ENCODE measurements around the gene FGF12.

Gene FGF12

DNA sequence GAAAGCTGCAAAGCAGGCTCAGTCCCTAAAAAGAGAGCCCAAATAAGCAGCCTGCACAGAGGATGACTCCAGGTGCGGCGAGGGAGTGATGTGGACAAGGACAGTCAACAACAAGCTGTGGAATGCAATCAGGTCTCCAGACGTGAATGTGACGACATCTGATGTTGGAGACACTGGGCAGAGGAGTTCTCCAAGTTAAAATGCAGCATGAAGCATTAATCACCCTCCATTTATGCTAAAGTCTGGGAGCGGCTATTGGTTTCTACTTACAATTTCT lies 316.7 kb downstream of the FGF12 start:
- no peak overlapping the region for H3K4me2 ChIP-seq (ENCODE audit: low read length)
- H2AFZ ChIP-seq (ENCODE audit: low read length), result no peak overlapping the region
- no peaks in the 10 kb centered on the region for H3K4me1 ChIP-seq (ENCODE audit: insufficient read depth, low read length, severe bottlenecking)
- no peaks in the 10 kb centered on the region for H3F3A ChIP-seq (ENCODE audit: insufficient read depth, low read length)
- H3K9ac ChIP-seq (ENCODE audit: low read length), result no peak overlapping the region
- no peak overlapping the region for H3K27ac ChIP-seq (ENCODE audit: low read depth, low read length, poor library complexity, severe bottlenecking)
- no peaks in the 10 kb centered on the region for H3K79me2 ChIP-seq (ENCODE audit: insufficient read depth, low read length)
- H3K9me2 ChIP-seq (ENCODE audit: low read depth, low read length), result no peaks in the 10 kb centered on the region
- H3K4me3 ChIP-seq (ENCODE audit: low read depth, low read length, poor library complexity, severe bottlenecking), result no peak overlapping the region
- H3K36me3 ChIP-seq (ENCODE audit: insufficient read depth, low read length), result no peaks in the 10 kb centered on the region
- no peaks in the 10 kb centered on the region; the same call in 1 of the 2 replicates for H4K20me1 ChIP-seq (ENCODE audit: insufficient read depth, low read length)
- no peaks in the 10 kb centered on the region for H3K9me3 ChIP-seq (ENCODE audit: low read length)
- no peak for TF ChIP-seq EZH2 (IDR thresholded peaks at IDR 0.05; ENCODE audit: borderline replicate concordance, low read length)
- TF ChIP-seq, protein P1, sequence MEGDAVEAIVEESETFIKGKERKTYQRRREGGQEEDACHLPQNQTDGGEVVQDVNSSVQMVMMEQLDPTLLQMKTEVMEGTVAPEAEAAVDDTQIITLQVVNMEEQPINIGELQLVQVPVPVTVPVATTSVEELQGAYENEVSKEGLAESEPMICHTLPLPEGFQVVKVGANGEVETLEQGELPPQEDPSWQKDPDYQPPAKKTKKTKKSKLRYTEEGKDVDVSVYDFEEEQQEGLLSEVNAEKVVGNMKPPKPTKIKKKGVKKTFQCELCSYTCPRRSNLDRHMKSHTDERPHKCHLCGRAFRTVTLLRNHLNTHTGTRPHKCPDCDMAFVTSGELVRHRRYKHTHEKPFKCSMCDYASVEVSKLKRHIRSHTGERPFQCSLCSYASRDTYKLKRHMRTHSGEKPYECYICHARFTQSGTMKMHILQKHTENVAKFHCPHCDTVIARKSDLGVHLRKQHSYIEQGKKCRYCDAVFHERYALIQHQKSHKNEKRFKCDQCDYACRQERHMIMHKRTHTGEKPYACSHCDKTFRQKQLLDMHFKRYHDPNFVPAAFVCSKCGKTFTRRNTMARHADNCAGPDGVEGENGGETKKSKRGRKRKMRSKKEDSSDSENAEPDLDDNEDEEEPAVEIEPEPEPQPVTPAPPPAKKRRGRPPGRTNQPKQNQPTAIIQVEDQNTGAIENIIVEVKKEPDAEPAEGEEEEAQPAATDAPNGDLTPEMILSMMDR (IDR thresholded peaks at IDR 0.05; ENCODE audit: low read length), result no peak
- no peaks in the 10 kb centered on the region for H3K27me3 ChIP-seq (ENCODE audit: insufficient read depth, low read length)

DNA sequence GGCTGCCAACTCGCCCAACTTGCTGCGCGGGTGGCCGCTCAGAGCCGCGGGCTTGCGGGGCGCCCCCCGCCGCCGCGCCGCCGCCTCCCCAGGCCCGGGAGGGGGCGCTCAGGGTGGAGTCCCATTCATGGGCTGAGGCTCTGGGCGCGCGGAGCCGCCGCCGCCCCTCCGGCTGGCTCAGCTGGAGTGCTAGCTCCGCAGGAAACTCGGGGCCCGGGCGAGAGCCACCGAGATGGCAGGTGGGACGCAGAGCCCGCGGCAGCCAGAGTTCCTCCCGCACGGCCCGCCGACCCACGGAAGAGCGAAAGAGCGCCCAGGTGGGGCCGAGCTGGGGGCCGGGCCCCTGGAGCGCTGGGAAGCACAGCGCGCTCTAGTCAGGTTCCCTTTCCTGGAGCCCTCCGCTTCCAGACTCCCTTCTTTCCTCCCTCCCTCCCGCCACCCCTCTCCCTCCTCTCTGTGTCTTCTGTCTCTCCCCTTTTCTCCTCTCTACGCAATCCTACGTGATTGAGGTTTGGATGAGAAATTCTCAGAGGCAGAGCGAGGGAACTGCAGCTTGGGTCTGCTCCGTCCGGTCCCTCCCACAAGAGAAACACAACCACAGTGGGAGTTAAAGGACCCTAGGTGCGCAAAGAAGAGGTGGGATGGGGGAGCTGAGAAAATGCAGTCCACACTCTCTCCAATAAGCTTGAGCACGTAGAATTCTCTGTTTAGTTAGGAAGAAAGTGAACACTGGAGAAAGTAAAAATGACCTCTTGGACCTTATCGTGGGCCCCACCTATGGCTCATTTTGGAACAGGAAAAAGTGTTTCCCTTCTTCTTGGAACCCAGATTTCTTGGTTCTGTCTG lies 317.3 kb downstream of the FGF12 start:
- H3K27ac ChIP-seq (ENCODE audit: low read depth, low read length, poor library complexity, severe bottlenecking), result no peak overlapping the region
- no peak overlapping the region for H3K4me3 ChIP-seq (ENCODE audit: low read depth, low read length, poor library complexity, severe bottlenecking)
- no peaks in the 10 kb centered on the region for H3K4me1 ChIP-seq (ENCODE audit: insufficient read depth, low read length, severe bottlenecking)
- no peaks in the 10 kb centered on the region for H3K27me3 ChIP-seq (ENCODE audit: insufficient read depth, low read length)
- H3K9ac ChIP-seq (ENCODE audit: low read length), result no peak overlapping the region
- H3K9me2 ChIP-seq (ENCODE audit: low read depth, low read length), result no peaks in the 10 kb centered on the region
- H4K20me1 ChIP-seq (ENCODE audit: insufficient read depth, low read length), result no peaks in the 10 kb centered on the region; the same call in 1 of the 2 replicates
- H3K4me2 ChIP-seq (ENCODE audit: low read length), result no peak overlapping the region
- H3K79me2 ChIP-seq (ENCODE audit: insufficient read depth, low read length), result no peaks in the 10 kb centered on the region
- no peaks in the 10 kb centered on the region for H3K36me3 ChIP-seq (ENCODE audit: insufficient read depth, low read length)
- TF ChIP-seq, protein P1 (IDR thresholded peaks at IDR 0.05; ENCODE audit: low read length), result no peak
- TF ChIP-seq EZH2 (IDR thresholded peaks at IDR 0.05; ENCODE audit: borderline replicate concordance, low read length), result no peak
- H3K9me3 ChIP-seq (ENCODE audit: low read length), result no peaks in the 10 kb centered on the region
- no peaks in the 10 kb centered on the region for H3F3A ChIP-seq (ENCODE audit: insufficient read depth, low read length)
- no peak overlapping the region for H2AFZ ChIP-seq (ENCODE audit: low read length)

DNA sequence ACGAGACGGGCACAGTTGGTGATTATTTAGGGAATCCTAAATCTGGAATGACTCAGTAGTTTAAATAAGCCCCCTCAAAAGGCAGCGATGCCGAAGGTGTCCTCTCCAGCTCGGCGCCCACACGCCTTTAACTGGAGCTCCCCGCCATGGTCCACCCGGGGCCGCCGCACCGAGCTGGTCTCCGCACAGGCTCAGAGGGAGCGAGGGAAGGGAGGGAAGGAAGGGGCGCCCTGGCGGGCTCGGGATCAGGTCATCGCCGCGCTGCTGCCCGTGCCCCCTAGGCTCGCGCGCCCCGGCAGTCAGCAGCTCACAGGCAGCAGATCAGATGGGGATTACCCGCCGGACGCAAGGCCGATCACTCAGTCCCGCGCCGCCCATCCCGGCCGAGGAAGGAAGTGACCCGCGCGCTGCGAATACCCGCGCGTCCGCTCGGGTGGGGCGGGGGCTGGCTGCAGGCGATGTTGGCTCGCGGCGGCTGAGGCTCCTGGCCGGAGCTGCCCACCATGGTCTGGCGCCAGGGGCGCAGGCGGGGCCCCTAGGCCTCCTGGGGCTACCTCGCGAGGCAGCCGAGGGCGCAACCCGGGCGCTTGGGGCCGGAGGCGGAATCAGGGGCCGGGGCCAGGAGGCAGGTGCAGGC lies 318.0 kb downstream of the FGF12 start:
- Histone ChIP-seq H4K20me1 (ENCODE audit: insufficient read depth, low read length) (no peaks in the 10 kb centered on the region), H3K79me2 (ENCODE audit: insufficient read depth, low read length) (no peaks in the 10 kb centered on the region), H2AFZ (ENCODE audit: low read length) (no peak overlapping the region), H3F3A (ENCODE audit: insufficient read depth, low read length) (no peaks in the 10 kb centered on the region), H3K27ac (ENCODE audit: low read depth, low read length, poor library complexity, severe bottlenecking) (no peak overlapping the region), H3K4me3 (ENCODE audit: low read depth, low read length, poor library complexity, severe bottlenecking) (no peak overlapping the region), H3K36me3 (ENCODE audit: insufficient read depth, low read length) (no peaks in the 10 kb centered on the region), H3K27me3 (ENCODE audit: insufficient read depth, low read length) (no peaks in the 10 kb centered on the region), H3K9ac (ENCODE audit: low read length) (no peak overlapping the region), H3K9me3 (ENCODE audit: low read length) (no peaks in the 10 kb centered on the region), H3K4me2 (ENCODE audit: low read length) (no peak overlapping the region), H3K4me1 (ENCODE audit: insufficient read depth, low read length, severe bottlenecking) (no peaks in the 10 kb centered on the region), H3K9me2 (ENCODE audit: low read depth, low read length) (no peaks in the 10 kb centered on the region)
- TF ChIP-seq, protein P1 (IDR thresholded peaks at IDR 0.05; ENCODE audit: low read length), result no peak
- no peak for TF ChIP-seq EZH2 (IDR thresholded peaks at IDR 0.05; ENCODE audit: borderline replicate concordance, low read length)
